GM19238 (cell line): Measurements from ENCODE around the gene TNFSF8.

Experiments used
- DNase-seq: peaks from one replicate; pipeline ENCODE4 v3.0.0; 2011; ENCODE audit warnings: low spot score; ENCODE audit not compliant: insufficient read length

TNFSF8 gene

GRCh38 chr9:114869845-114870244, 60.5 kb downstream of the TNFSF8 start:
- DNase-seq = no peak

DNA sequence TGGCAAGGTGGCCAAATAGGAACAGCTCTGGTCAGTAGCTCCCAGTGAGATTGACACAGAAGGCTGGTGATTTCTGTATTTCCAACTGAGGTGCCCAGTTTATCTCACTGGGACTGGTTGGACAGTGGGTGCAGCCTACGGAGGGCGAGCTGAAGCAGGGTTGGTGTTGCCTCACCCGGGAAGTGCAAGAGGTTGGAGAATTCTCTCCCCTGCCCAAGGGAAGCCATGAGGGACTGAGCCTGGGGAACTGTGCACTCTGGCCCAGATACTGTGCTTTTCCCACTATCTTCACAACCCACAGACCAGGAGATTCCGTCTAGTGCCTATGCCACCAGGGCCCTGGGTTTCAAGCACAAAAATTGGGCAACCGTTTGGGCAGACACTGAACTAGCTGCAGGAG, 61.0 kb downstream of the TNFSF8 start:
- DNase-seq = no peak

- DNase-seq = no peak
Observed at GRCh38 chr9:114867327-114867726, 63.1 kb downstream of the TNFSF8 start.

GRCh38 chr9:114864471-114864870, 65.9 kb downstream of the TNFSF8 start:
- DNase-seq = no peak

DNA sequence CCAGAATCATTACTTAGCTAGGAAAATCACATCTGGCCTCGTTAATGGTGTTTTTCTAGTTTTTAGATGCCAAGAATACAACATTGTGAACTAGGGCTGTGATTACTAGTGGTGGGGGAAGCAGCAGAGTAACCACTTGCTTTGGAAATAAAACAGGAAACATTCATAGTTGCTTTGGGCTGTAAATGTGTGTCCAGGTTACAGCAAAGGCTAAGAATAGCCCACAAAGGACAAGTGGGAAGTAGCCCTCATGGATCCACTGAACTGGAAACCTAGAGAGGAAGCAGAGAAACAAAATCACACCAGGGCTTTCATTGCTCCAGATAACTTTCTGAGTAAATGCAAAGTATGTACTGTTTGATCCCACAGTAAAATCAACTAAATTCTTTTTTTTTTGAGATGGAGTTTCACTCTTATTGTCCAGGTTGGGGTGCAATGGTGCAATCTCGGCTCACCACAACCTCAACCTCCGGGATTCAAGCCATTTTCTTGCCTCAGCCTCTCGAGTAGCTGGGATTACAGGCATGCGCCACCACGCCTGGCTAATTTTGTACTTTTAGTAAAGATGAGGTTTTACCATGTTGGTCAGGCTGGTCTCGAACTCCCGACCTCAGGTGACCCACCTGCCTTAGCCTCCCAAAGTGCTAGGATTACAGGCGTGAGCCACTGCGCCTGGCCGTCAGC, 68.3 kb downstream of the TNFSF8 start:
- no peak for DNase-seq

DNA sequence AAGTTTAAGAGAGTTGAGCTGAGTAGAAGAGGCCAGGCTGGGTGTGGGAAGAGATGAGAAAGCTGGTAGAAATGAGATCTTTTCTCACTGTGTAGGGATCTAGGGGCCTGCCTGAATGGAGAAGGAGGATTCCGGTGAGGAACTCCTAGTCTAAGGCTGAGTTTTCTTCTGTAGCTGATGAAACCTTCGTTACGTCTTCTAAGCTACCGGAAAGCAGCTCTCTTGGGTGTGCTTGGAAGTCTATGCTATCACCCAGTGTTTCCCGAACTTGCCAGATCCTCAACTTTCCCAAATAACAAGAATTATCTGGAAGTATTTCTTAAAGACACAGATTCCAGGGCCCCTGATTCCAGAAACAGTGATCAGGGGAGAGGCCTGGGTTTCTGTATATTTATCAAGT, 69.1 kb downstream of the TNFSF8 start:
- DNase-seq = no peak

DNA sequence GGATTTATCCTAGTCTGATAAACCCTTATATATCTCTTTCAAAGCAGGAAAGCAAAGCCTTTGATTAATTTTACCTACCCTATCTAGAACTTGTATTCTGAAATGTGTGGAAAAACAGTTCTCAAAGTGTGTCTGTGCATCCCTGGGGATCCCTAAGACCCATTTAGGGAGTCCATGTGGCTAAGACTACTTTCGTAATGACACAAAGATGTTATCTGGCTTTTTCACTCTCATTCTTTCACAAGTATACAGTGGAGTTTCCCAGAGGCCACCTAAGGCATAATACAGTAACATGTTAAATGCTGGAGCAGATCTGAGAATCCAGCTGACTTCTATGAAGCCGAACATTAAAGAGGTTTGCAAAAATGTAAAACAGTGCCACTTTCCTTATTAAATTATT, 70.2 kb downstream of the TNFSF8 start:
- DNase-seq = no peak

DNA sequence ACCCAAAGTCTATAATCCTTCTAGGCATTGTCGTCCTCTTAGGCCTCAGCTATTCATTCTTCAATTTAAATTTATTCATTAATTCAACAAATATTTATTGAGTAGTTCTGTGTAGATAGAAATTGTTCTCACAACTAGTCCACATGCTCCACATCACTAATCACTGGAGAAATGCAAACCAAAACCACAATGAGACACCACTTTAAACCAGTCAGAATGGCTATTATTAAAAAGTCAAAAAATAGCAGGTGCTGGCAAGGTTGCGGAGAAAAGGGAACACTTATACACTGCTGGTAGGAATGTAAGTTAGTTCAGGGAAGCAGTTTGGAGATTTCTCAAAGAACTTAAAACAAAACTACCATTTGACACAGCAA, 73.5 kb downstream of the TNFSF8 start:
- DNase-seq = no peak

GRCh38 chr9:114856215-114856941, 74.0 kb downstream of the TNFSF8 start:
- no peak for DNase-seq

GRCh38 chr9:114855488-114855887, 74.9 kb downstream of the TNFSF8 start:
- no peak for DNase-seq

GRCh38 chr9:114854736-114855355, 75.5 kb downstream of the TNFSF8 start:
- no peak for DNase-seq

- no peak for DNase-seq
Observed at GRCh38 chr9:114853071-114853855, 77.1 kb downstream of the TNFSF8 start.

- DNase-seq = no peak
Observed at GRCh38 chr9:114852050-114852594, 78.3 kb downstream of the TNFSF8 start.

DNA sequence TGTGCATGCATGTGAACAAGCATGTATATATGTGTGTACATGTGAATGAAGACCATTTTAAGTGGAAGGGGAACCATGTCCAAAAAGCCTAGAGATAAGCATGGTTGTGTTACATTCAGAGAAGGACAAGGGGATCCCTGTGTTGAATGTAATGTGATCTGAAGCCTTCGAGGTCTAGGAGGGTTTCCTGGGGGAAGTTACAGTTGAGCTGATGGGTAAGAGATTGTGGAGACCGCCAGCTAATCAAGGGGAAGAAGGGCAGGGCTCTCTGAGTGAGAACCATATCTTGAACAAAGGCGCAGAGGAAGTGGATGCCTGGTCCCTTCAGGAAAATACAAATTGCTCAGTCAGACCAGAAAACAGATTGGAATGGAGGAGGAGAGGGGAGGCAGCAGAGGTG, 79.1 kb downstream of the TNFSF8 start:
- no peak for DNase-seq
